ENCODE results near the gene BRD4.
"Not testable (repeated sequence)": the region's sequence is repeated elsewhere in the genome, so short reads cannot be mapped to it uniquely, and the experiment has no call there.

Gene BRD4

DNA sequence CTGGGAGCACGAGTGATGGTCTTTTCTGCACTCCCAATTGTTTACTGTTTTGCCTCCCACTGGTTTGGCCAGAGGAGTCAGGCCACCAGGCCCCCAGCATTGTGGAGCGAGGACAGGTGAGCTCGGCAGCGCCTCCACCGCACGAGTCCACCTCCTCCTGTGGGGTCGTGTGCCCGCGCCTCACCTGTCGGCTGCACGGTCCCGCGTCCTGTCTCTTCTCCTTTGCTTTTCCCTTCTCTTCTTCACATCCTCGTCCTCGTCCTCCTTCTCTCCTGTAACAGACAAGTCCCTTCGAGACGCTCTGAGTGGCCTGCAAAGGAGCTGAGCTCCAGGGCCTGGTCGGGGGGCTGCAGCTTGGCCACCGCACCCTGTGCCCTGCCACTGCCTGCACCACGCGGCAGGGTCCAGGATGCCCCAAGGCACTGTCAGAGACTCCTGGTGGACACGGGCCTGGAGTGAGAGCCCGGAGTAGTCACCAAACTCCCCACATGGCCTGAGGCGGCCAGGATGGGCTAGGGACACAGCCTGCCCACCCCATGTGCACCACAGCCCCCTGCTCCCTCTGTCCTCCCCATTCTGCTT, 35.8 kb upstream of the BRD4 start:
- no peak for DNase-seq
- Histone ChIP-seq H3K27ac (no peak overlapping the region), H3K27me3 (replicated peaks) (no peaks in the 10 kb centered on the region), H3K36me3 (replicated peaks) (peaks cover 79% of the 10 kb centered on the region), H3K4me3 (ENCODE audit: low read depth, low read length) (no peak overlapping the region)
- in situ Hi-C loops (cut with HindIII; ENCODE audit: low pct_ligation_motif_present, low sequenced_read_pairs), result no loop called here
- TF ChIP-seq, protein P1, sequence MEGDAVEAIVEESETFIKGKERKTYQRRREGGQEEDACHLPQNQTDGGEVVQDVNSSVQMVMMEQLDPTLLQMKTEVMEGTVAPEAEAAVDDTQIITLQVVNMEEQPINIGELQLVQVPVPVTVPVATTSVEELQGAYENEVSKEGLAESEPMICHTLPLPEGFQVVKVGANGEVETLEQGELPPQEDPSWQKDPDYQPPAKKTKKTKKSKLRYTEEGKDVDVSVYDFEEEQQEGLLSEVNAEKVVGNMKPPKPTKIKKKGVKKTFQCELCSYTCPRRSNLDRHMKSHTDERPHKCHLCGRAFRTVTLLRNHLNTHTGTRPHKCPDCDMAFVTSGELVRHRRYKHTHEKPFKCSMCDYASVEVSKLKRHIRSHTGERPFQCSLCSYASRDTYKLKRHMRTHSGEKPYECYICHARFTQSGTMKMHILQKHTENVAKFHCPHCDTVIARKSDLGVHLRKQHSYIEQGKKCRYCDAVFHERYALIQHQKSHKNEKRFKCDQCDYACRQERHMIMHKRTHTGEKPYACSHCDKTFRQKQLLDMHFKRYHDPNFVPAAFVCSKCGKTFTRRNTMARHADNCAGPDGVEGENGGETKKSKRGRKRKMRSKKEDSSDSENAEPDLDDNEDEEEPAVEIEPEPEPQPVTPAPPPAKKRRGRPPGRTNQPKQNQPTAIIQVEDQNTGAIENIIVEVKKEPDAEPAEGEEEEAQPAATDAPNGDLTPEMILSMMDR (IDR thresholded peaks at IDR 0.05; ENCODE audit: low read depth, low read length, missing control alignments), result no peak

- Histone ChIP-seq H3K27me3 (replicated peaks) (no peaks in the 10 kb centered on the region), H3K36me3 (replicated peaks) (peaks cover 73% of the 10 kb centered on the region), H3K27ac (no peak overlapping the region), H3K4me3 (ENCODE audit: low read depth, low read length) (no peak overlapping the region)
- DNase-seq, result no peak
- in situ Hi-C loops (cut with HindIII; ENCODE audit: low pct_ligation_motif_present, low sequenced_read_pairs), result no loop called here
- TF ChIP-seq, protein P1 (IDR thresholded peaks at IDR 0.05; ENCODE audit: low read depth, low read length, missing control alignments), result no peak
Measured at GRCh38 chr19:15367439-15367838, 35.1 kb upstream of the BRD4 start.

DNA sequence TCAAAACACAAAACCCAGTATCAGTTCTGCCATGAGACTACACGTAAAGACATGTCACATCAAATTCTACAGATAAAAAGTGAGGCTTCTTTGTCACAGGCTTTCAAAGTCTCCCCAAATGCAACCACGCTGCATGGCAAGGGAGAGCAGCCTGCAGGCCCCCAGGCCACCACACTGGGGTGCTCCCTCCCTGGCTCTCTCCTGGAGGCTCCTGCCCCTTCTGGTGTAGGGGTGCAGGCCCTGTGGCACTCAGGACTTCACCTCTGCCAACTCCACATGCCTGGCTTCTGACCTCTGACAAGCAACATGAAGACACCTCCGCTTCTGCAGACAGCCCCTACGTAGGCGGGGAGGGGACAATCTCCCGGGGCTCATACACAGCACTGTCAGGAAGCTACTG, 32.9 kb upstream of the BRD4 start:
- Histone ChIP-seq H3K27ac (no peak overlapping the region), H3K27me3 (replicated peaks) (no peaks in the 10 kb centered on the region), H3K4me3 (ENCODE audit: low read depth, low read length) (no peak overlapping the region), H3K36me3 (replicated peaks) (peaks cover 71% of the 10 kb centered on the region)
- TF ChIP-seq, protein P1 (IDR thresholded peaks at IDR 0.05; ENCODE audit: low read depth, low read length, missing control alignments), result no peak
- no peak for DNase-seq
- in situ Hi-C loops (cut with HindIII; ENCODE audit: low pct_ligation_motif_present, low sequenced_read_pairs), result no loop called here

DNA sequence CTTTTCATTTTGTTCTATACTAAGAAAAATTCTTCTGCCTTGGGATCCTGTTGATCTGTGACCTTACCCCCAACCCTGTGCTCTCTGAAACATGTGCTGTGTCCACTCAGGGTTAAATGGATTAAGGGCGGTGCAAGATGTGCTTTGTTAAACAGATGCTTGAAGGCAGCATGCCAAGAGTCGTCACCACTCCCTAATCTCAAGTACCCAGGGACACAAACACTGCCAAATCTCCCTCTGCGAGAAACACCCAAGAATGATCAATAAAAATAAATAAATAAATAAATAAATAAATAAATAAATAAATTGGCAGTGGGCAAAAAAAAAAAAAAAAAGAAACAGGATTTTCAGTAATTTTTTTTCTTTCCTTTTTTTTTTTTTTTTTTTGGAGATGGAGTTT, 31.5 kb upstream of the BRD4 start:
- in situ Hi-C loops (cut with HindIII; ENCODE audit: low pct_ligation_motif_present, low sequenced_read_pairs); H3K27ac ChIP-seq; H3K27me3 ChIP-seq (replicated peaks); DNase-seq; H3K4me3 ChIP-seq (ENCODE audit: low read depth, low read length): not testable (repeated sequence)
- peaks cover 71% of the 10 kb centered on the region for H3K36me3 ChIP-seq (replicated peaks)

GRCh38 chr19:15363048-15363447, 30.7 kb upstream of the BRD4 start:
- H3K27ac ChIP-seq; in situ Hi-C loops (cut with HindIII; ENCODE audit: low pct_ligation_motif_present, low sequenced_read_pairs); H3K4me3 ChIP-seq (ENCODE audit: low read depth, low read length); H3K27me3 ChIP-seq (replicated peaks); DNase-seq: not testable (repeated sequence)
- H3K36me3 ChIP-seq (replicated peaks), result peaks cover 70% of the 10 kb centered on the region

DNA sequence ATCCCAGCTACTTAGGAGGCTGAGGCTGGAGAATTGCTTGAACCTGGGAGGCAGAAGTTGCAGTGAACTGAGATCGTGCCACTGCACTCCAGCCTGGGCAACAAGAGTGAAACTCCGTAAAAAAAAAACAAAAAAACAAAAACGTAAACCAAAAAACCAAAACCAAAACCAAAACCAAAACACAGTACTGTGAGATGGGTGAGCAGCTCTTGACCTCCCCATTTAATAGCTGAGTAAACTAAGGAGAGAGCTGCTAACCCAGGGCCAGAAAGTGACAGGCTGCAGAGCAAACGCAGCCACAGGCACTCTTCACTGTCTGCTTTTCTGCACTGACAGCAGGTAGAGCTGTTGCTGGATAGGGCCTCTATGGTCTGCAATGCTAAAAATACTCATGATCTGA, 27.7 kb upstream of the BRD4 start:
- H3K4me3 ChIP-seq (ENCODE audit: low read depth, low read length); in situ Hi-C loops (cut with HindIII; ENCODE audit: low pct_ligation_motif_present, low sequenced_read_pairs); DNase-seq; H3K27me3 ChIP-seq (replicated peaks); H3K27ac ChIP-seq: not testable (repeated sequence)
- peaks cover 63% of the 10 kb centered on the region for H3K36me3 ChIP-seq (replicated peaks)

DNA sequence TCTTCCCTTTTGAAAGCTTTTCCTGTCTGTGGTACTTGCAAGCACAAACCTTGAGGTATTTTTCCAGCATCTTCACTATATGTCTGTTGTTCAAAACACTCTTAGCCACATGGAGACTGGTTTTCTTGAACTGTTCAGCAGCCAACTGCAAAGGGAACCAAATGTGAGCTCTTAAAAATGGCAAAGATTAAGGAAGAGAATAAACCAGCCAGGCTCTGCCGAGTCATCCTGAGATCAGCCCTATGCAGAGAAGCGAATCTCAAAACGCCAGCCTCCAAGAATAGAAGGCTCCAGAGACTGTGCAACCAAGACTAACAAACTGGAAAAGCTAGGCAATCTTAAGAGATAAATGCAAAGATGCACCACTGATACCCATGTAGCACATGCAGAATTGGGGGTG, 26.6 kb upstream of the BRD4 start:
- Histone ChIP-seq H3K36me3 (replicated peaks) (peaks cover 59% of the 10 kb centered on the region), H3K27me3 (replicated peaks) (no peaks in the 10 kb centered on the region), H3K4me3 (ENCODE audit: low read depth, low read length) (no peak overlapping the region), H3K27ac (no peak overlapping the region)
- TF ChIP-seq, protein P1 (IDR thresholded peaks at IDR 0.05; ENCODE audit: low read depth, low read length, missing control alignments), result no peak
- in situ Hi-C loops (cut with HindIII; ENCODE audit: low pct_ligation_motif_present, low sequenced_read_pairs), result no loop called here
- DNase-seq, result no peak

Data from brain microvascular endothelial cell (primary cell).